GM21737 (cell line): ENCODE data around the gene RAB11FIP3.

Source experiments
- ATAC-seq: cut with Tn5 transposase; IDR thresholded peaks from one replicate; pipeline ENCODE4 v1.9.1; 2021; ENCODE audit warnings: mild to moderate bottlenecking, moderate library complexity; ENCODE audit not compliant: unreplicated experiment

The RAB11FIP3 gene

GRCh38 chr16:563072-563644 lies 137.7 kb downstream of the RAB11FIP3 start:
- no peak for ATAC-seq

DNA sequence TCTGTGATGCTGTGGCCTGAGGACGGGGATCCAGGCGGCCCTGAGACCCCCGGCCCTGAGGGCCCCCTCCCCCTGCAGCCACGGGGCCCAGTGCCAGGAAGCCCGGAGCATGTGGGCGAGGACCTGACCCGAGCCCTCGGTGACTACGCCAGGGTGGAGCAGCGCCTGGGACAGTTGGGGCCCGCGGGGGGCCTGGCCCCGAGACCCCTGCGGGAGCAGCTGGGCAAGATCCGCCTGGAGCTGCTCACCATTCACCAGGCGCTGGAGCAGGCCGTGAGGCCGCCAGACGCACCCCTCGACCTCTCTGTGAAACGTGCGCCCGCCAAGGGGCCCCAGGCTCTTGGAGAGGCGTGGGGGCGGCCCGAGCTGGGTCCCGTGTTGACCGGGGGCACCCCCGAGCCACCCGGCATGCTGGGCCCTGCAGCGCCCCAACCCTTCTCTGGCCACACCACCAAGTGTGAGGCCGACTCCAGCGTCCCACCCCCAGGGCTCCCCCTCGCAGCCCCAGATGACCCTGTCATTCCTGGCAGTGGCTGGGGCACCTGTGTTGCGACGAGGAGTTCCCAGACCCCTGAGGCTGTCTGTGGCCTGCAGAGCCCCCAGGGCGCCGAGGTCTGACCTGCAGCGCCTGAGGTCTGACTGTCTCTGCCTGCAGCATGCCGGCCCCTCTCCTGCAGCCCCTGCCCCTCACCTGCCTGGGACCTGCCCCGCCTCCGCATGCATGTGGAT lies 139.4 kb downstream of the RAB11FIP3 start:
- no peak for ATAC-seq

GRCh38 chr16:565419-566330 lies 140.2 kb downstream of the RAB11FIP3 start:
- ATAC-seq = no peak

DNA sequence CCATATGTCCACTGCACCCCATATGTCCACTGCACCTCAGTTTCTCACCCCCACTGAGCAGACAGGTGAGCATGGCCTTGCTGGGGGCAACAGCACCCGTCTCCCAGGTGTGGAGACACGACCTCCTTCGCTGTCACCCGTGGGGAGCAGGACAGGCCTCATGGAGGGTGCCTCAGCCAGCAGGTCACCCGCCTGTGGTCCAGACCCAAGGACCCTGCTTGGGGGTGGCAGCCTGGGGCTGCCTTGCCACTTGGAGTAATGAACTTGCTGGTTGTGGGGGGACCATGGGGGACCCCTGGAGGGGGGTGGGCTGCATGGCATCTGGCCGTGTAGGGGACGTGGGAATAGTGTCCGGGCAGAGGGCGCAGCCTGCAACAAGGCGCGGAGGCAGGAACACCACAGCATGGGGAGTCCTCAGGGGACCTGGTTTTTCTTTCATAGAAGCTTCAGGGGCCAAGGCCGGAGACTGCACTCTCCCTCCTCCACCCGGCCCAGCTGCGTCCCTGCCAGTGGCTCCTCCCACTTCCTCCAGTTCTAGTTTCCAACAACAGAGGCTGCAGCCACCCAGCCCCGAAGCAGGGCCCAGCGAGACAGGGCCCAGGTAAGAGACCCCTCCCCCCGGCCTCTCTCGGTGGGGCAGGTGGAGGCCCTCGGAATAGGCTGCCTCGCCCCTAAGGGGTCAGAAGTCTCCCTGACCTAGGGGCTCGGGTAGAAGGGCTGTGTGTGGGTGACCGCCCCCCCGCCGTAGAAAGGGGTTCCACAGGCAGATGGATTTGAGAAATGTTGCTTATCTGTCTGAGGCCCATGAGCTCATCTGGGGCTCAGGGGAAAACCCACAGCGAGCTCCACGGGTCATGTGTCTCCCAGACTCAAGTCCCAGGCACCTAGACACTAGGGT lies 141.3 kb downstream of the RAB11FIP3 start, which contains the start of gene NHLRC4:
TSS of gene NHLRC4 (plus strand) at position 531 of the 898 bp plus-strand sequence. CDS start 1,043 bp downstream, outside the sequence.
- no peak for ATAC-seq

GRCh38 chr16:567373-568256 lies 142.2 kb downstream of the RAB11FIP3 start:
- no peak for ATAC-seq

DNA sequence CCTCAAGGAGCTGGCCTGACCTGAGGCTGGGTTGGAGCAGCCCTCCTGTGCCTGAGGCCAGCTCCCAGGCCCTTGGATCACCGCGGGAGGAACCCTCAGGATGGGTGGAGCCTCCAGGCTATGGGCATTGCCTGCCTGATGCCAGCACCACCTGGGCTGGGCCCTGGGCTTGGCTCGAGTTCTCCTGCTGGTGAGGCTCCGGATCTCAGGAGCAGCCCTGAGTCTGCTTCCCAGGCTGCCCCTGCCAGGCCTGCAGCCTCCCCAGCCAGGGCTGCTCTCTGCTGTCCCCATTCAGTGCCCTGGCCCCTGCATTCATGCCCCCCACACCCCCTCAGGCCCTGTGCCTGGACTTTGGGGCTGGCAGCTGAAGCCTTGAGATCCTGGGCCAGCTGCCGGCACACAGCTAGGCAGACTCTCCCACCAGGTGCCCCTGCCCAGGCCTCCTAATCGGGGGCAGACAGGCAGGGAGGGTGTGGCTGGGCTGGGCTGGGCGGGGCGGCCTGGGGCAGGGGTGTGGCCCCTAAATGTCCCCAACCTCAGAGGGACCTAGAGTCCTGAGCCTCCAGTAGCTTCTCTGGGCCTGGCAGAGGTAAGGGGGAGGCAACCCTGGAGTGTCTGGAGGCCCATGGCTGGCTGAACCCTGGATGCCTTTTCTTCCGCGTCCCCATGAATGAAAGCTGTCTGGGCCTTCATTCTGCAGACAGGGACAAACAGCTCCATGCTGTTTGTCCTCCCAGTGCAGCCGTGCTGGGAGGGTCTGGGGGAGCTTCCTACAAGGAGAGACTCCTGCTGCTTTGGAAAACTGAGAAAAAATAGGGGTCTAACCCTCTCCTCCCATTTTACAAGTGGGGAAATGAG lies 143.2 kb downstream of the RAB11FIP3 start:
- no peak for ATAC-seq

DNA sequence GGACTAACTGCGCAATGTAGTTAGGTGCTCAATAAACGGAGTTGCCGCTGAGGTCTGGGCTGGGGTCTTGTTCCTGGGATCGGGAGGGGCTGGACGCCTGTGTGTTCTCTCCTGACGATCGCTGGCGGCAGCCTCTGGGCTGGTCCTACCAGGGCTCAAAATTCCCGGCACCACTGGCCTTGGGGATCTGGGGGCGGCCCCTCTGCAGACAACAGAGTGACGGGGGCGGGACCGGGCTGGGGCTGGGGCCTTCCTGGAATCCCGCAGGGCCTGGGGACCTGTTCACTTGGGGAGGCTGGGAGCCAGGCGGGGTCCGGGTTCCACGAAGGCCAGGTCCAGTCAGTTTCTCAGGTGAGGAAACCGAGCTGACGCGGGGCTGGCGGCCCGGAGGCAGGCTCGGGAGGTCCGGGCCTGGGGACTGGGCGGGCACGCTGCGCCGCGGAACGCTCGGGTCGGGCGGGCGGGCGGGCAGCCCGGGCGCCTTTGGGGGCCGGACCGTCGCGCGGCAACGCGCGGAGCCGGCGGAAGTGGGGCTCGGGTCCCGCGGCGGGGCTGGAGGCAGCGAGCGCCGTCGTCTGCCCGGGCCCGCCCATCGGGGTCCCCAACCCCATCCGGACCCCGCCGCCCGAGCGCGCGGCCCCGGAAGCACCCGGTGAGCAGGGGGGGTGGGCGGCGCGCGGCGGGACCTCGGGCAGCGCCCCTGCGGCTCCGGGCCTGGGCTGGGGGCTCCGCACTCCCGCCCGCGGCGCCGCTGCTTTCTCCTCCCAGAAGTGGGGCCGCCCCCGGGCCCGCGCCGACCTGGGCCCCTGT lies 144.2 kb downstream of the RAB11FIP3 start, which contains the start of gene PIGQ:
TSS of gene PIGQ (plus strand) at position 524 of the 810 bp plus-strand sequence. CDS start 4,107 bp downstream, outside the sequence.
- ATAC-seq = peak; percentile 46
